GM12874 (cell line): Measurements from ENCODE around the gene ICOSLG.

Experiments
- TF ChIP-seq, protein P1 (sequence below): IDR thresholded peaks from 2 replicates; pipeline ENCODE4 v1.5.1; 2011; ENCODE audit warnings: low read depth, mild to moderate bottlenecking, control low read depth, low read length, moderate library complexity; ENCODE audit not compliant: insufficient read depth

ICOSLG gene

DNA sequence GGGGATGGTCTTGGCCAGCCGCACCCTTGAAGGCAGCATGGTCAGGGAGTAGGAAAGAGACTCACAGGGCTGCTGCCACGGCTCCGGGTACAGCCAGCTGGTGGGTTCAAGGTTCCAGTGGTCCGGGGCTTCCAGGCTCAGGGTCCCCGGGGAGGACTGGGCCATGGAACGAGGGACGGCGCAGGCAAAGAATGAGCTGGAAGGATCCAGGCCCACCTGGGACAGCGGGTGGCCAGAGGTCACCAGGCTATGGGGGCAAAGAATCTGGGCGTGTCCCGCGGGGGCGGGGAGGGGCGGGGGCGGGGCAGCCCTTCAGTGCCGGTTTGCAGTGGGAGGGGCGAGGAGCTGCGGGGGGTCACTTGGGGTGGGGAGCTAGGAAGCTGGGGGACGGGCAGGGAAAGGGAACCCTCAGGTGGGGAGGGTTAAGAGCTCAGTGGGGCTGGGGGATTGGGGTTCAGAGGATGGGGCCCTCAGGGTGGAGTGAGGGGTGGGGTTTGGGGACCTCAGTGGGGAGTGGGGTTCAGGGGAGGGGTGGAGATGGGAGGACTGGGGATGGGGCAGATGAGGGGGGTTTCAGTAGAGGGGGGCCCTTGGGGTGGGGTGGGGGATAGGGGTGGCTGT lies 21.0 kb upstream of the ICOSLG start, which contains the start of gene DNMT3L:
Gene DNMT3L (minus strand): TSS at position 223 of the 621 bp plus-strand sequence. CDS start 638 bp downstream, outside the sequence.
- TF ChIP-seq, protein P1, sequence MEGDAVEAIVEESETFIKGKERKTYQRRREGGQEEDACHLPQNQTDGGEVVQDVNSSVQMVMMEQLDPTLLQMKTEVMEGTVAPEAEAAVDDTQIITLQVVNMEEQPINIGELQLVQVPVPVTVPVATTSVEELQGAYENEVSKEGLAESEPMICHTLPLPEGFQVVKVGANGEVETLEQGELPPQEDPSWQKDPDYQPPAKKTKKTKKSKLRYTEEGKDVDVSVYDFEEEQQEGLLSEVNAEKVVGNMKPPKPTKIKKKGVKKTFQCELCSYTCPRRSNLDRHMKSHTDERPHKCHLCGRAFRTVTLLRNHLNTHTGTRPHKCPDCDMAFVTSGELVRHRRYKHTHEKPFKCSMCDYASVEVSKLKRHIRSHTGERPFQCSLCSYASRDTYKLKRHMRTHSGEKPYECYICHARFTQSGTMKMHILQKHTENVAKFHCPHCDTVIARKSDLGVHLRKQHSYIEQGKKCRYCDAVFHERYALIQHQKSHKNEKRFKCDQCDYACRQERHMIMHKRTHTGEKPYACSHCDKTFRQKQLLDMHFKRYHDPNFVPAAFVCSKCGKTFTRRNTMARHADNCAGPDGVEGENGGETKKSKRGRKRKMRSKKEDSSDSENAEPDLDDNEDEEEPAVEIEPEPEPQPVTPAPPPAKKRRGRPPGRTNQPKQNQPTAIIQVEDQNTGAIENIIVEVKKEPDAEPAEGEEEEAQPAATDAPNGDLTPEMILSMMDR: no peak

DNA sequence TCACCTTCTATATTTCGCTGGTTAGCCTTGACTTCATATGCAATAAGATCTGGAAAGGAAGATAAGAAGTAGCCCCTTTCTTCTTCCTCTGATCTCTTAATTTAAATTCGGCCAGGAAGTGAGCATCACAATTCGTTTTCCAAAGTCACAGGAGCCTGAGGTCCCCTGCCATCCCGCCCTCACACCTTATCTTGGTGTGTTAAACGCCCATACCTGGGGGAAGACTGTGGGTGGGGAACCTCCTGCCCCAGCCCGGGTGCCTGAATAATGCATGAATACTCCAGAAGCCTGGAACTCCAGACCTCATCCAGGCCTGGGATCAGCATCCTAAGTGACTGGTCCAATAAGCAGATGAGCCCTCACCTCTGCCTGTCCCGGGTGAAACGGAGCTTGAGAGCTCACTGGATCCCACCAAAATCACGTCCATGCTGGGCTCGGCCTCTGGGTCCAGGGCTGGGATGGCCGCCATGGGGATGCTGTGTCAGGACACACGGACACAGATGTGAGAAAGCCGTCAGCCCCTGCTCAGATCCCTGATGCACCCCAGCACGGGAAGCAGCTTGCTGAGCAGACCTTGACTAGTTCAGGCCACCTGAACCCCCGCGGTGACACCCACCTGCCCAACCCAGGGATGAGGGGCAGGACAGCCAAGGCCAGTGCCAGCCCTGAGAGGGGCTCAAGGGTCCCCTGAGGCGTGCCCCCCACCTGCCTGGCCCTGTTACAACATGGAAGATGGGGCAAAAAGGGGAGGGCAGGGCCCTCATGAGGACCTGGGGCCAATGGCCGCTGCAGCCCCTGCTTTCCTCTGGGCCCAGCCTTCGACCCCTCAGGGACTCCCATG lies 20.3 kb upstream of the ICOSLG start:
- TF ChIP-seq, protein P1: no peak

- TF ChIP-seq, protein P1: no peak
Observed at GRCh38 chr21:44260066-44260465, 19.3 kb upstream of the ICOSLG start.

DNA sequence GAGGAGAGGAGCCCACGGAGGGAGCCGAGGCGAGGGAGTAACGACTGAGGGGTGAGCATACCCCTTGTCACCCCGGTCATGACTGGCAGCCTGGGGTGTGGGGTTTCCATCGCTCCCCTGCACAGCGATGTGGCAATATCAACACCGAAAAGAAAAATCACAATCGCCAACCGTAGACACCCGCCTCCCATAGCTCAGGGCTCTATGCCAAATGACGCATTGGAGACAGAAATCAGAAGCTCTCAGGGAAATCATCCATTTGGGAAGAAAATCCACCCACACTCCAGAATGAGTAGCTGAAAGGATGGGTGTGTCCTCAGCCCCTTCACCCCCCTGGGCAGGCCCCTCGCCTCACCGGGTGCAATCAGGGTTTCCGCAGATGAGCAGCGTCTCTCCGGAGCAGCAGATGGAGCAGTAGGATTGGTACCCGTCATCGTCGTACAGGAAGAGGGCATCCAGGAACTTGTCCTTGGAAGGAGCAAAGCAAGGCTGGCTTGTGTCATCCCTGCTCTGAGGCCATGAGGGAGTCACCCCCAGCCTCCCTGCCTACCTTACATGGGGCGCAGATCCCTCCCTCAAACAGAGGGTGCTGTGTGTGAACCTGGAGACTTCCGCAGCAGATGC lies 18.5 kb upstream of the ICOSLG start:
- TF ChIP-seq, protein P1: no peak

- TF ChIP-seq, protein P1: no peak
Observed at GRCh38 chr21:44258056-44258725, 17.4 kb upstream of the ICOSLG start.

DNA sequence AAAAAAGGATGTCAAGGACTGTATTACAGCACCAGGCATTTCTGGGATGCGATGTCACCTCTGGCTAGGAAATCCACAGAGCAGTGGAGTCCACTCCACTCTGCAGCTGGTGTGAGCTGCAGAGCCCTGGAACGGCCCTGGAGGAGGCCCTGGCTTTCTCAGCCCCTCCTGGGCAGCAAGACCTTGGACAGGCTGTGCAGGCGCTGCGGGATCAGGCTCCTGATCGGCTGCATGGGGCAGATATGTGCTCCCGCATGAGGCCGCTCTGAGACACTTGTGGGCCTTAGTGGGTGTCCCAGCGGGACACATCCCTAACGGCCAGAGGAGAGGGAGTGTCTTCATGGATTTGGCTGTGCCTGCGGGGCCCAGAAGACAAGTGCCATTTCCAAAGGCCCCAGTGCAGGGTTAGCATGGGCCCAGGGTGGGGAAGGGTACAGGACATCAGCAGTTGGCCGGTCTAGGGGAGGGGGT lies 14.8 kb upstream of the ICOSLG start:
- TF ChIP-seq, protein P1: no peak
